GM19351 (cell line): Measurements from ENCODE around the gene WDR17.
A peak's percentile ranks its signal among the peaks of the same experiment; 100 is the strongest.

ENCODE experiments used
- ATAC-seq: cut with Tn5 transposase; IDR thresholded peaks from one replicate; pipeline ENCODE4 v1.9.1; 2021; ENCODE audit warnings: mild to moderate bottlenecking, moderate library complexity; ENCODE audit not compliant: unreplicated experiment

Gene WDR17

GRCh38 chr4:176065435-176066291, at the start of gene WDR17:
Gene WDR17 (plus strand): TSS chr4:176065841. CDS start chr4:176111581, 45,740 bp downstream.
- peak; percentile 99 for ATAC-seq

- no peak for ATAC-seq
Measured at GRCh38 chr4:176016601-176017000, 49.0 kb upstream of the WDR17 start.

GRCh38 chr4:176020481-176021085, 45.1 kb upstream of the WDR17 start:
- no peak for ATAC-seq

GRCh38 chr4:176030391-176030790, 35.2 kb upstream of the WDR17 start:
- ATAC-seq, result no peak

- ATAC-seq, result no peak
Measured at GRCh38 chr4:176031922-176032321, 33.7 kb upstream of the WDR17 start.

GRCh38 chr4:176032454-176032853, 33.2 kb upstream of the WDR17 start:
- ATAC-seq, result no peak

- no peak for ATAC-seq
Measured at GRCh38 chr4:176034499-176034898, 31.1 kb upstream of the WDR17 start.

- no peak for ATAC-seq
Measured at GRCh38 chr4:176034936-176035335, 30.7 kb upstream of the WDR17 start.

- ATAC-seq, result peak; percentile 58
Measured at GRCh38 chr4:176036585-176037205, 28.9 kb upstream of the WDR17 start.

GRCh38 chr4:176038789-176039188, 26.9 kb upstream of the WDR17 start:
- ATAC-seq, result peak; percentile 41

GRCh38 chr4:176042195-176042594, 23.4 kb upstream of the WDR17 start:
- no peak for ATAC-seq

GRCh38 chr4:176043838-176044588, 21.6 kb upstream of the WDR17 start:
- ATAC-seq, result no peak

GRCh38 chr4:176044589-176044951, 21.1 kb upstream of the WDR17 start:
- ATAC-seq, result no peak

- ATAC-seq, result no peak
Measured at GRCh38 chr4:176048631-176049030, 17.0 kb upstream of the WDR17 start.

- peak; percentile 97 for ATAC-seq
Measured at GRCh38 chr4:176052744-176053143, 12.9 kb upstream of the WDR17 start.

GRCh38 chr4:176053785-176054184, 11.9 kb upstream of the WDR17 start:
- ATAC-seq, result no peak

GRCh38 chr4:176054942-176055341, 10.7 kb upstream of the WDR17 start:
- ATAC-seq, result peak; percentile 24

- no peak for ATAC-seq
Measured at GRCh38 chr4:176063718-176064117, 1.9 kb upstream of the WDR17 start.

GRCh38 chr4:176064539-176064938, 1.1 kb upstream of the WDR17 start:
- no peak for ATAC-seq

GRCh38 chr4:176066757-176067156, 1.1 kb downstream of the WDR17 start:
- ATAC-seq, result no peak

GRCh38 chr4:176077561-176077960, 11.9 kb downstream of the WDR17 start:
- no peak for ATAC-seq
